Measurements from ENCODE around the gene RIPK4. TPM values are rescaled to one million over a fixed set of nuclear protein-coding genes. Genes with fewer than 3 reads are reported as not detected.

Gene RIPK4
- total and polyA plus RNA-seq, 2 of the 13 experiments (the other 11 are each of a cell fraction or from before 2014, with no cell fraction given), result 3.1 to 4.9 TPM

DNA sequence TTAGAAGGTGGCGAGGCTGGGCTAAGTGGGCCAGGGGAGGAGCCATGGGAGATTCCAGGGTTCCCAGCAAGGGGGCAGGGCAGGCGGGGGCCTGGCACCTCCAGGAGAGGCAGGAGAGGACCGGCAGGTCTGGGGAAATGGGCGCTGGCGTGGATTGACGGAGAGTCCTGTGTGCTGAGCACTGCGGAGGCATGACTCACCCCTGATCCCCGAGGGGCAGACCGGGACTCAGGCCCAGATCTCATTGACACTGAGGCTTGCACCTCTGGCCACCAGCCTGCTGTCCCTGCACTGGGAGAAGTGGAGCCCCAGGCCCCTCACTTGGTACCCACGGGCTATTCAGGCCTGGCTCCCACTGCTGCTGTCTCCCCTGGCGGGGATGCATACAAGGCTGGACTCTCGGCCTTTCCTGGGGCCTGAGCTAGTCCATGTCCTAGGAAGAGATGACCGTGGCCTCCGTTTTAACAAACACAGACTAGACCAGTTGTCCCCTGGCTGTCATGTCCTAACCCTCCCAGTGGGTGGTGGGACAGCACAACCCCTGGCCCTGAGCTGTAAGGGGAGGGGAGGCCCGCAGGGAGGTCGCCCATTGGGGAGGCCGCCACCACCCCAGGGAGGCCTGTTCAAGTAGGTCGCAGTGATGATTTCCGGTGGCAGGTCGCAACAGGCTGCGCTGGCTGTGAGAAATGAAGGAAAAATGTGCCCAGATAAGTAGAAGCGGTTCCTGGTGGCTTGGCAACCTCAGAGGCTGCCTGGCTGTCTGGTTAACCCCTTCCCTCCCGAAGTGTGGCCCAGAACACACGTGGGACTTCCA, 39.7 kb downstream of the RIPK4 start (continued):
- TF ChIP-seq, protein P1, sequence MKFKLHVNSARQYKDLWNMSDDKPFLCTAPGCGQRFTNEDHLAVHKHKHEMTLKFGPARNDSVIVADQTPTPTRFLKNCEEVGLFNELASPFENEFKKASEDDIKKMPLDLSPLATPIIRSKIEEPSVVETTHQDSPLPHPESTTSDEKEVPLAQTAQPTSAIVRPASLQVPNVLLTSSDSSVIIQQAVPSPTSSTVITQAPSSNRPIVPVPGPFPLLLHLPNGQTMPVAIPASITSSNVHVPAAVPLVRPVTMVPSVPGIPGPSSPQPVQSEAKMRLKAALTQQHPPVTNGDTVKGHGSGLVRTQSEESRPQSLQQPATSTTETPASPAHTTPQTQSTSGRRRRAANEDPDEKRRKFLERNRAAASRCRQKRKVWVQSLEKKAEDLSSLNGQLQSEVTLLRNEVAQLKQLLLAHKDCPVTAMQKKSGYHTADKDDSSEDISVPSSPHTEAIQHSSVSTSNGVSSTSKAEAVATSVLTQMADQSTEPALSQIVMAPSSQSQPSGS (CRISPR knock-in tag; IDR thresholded peaks at IDR 0.05), result peak; percentile 47; the same call in 1 of the 2 replicates
- no peak for TF ChIP-seq JUN (CRISPR knock-in tag; IDR thresholded peaks at IDR 0.05)
- TF ChIP-seq PHF8 (CRISPR knock-in tag; IDR thresholded peaks at IDR 0.05), result peak; percentile 39; the same call in 1 of the 2 replicates
- 0 out of 2 replicates have a peak, but pooled peaks have one; percentile 45 for TF ChIP-seq ZNF317 (CRISPR knock-in tag; IDR thresholded peaks at IDR 0.05)
- TF ChIP-seq ZSCAN31 (CRISPR knock-in tag; IDR thresholded peaks at IDR 0.05; ENCODE audit: low read depth), result no peak
- TF ChIP-seq ELF3 (CRISPR knock-in tag; IDR thresholded peaks at IDR 0.05), result 0 out of 2 replicates have a peak, but pooled peaks have one; percentile 8
- TF ChIP-seq RBFOX2 (IDR thresholded peaks at IDR 0.05; ENCODE audit: low read depth, low read length), result no peak
- TF ChIP-seq, protein P2, sequence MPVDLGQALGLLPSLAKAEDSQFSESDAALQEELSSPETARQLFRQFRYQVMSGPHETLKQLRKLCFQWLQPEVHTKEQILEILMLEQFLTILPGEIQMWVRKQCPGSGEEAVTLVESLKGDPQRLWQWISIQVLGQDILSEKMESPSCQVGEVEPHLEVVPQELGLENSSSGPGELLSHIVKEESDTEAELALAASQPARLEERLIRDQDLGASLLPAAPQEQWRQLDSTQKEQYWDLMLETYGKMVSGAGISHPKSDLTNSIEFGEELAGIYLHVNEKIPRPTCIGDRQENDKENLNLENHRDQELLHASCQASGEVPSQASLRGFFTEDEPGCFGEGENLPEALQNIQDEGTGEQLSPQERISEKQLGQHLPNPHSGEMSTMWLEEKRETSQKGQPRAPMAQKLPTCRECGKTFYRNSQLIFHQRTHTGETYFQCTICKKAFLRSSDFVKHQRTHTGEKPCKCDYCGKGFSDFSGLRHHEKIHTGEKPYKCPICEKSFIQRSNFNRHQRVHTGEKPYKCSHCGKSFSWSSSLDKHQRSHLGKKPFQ (CRISPR knock-in tag; IDR thresholded peaks at IDR 0.05; ENCODE audit: insufficient replicate concordance), result no peak
- 0 out of 2 replicates have a peak, but pooled peaks have one; percentile 38 for TF ChIP-seq ZMAT3 (CRISPR knock-in tag; conservative IDR thresholded peaks at IDR 0.05)
- 0 out of 2 replicates have a peak, but pooled peaks have one; percentile 2 for TF ChIP-seq HOXA3 (CRISPR knock-in tag; IDR thresholded peaks at IDR 0.05)
- TF ChIP-seq HNF4A (CRISPR knock-in tag; IDR thresholded peaks at IDR 0.05), result peak; percentile 38; the same call in 1 of the 2 replicates
- TF ChIP-seq, protein P3, sequence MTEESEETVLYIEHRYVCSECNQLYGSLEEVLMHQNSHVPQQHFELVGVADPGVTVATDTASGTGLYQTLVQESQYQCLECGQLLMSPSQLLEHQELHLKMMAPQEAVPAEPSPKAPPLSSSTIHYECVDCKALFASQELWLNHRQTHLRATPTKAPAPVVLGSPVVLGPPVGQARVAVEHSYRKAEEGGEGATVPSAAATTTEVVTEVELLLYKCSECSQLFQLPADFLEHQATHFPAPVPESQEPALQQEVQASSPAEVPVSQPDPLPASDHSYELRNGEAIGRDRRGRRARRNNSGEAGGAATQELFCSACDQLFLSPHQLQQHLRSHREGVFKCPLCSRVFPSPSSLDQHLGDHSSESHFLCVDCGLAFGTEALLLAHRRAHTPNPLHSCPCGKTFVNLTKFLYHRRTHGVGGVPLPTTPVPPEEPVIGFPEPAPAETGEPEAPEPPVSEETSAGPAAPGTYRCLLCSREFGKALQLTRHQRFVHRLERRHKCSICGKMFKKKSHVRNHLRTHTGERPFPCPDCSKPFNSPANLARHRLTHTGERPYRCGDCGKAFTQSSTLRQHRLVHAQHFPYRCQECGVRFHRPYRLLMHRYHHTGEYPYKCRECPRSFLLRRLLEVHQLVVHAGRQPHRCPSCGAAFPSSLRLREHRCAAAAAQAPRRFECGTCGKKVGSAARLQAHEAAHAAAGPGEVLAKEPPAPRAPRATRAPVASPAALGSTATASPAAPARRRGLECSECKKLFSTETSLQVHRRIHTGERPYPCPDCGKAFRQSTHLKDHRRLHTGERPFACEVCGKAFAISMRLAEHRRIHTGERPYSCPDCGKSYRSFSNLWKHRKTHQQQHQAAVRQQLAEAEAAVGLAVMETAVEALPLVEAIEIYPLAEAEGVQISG (CRISPR knock-in tag; IDR thresholded peaks at IDR 0.05), result peak; percentile 8; the same call in 1 of the 2 replicates
- 0 out of 2 replicates have a peak, but pooled peaks have one; percentile 30 for TF ChIP-seq ERF (CRISPR knock-in tag; IDR thresholded peaks at IDR 0.05)
- peak; percentile 54 for TF ChIP-seq STAG1 (CRISPR knock-in tag; IDR thresholded peaks at IDR 0.05)
- no peak for TF ChIP-seq EHMT2 (IDR thresholded peaks at IDR 0.05; ENCODE audit: borderline replicate concordance, low read depth, low read length)
- TF ChIP-seq ZNF652 (CRISPR knock-in tag; IDR thresholded peaks at IDR 0.05; ENCODE audit: borderline replicate concordance, low read depth), result peak; percentile 96
- TF ChIP-seq ZBTB38 (CRISPR knock-in tag; IDR thresholded peaks at IDR 0.05), result 0 out of 2 replicates have a peak, but pooled peaks have one; percentile 13
- TF ChIP-seq KDM4B (CRISPR knock-in tag; IDR thresholded peaks at IDR 0.05), result peak; percentile 17; the same call in 1 of the 2 replicates
- 0 out of 2 replicates have a peak, but pooled peaks have one; percentile 6 for TF ChIP-seq FOXA3 (CRISPR knock-in tag; IDR thresholded peaks at IDR 0.05)
- TF ChIP-seq TMF1 (CRISPR knock-in tag; IDR thresholded peaks at IDR 0.05; ENCODE audit: low read depth), result no peak
- TF ChIP-seq JUND (CRISPR knock-in tag; IDR thresholded peaks at IDR 0.05), result peak; percentile 28; the same call in 1 of the 2 replicates
- no peak for TF ChIP-seq ZNF296 (CRISPR knock-in tag; conservative IDR thresholded peaks at IDR 0.05)
- TF ChIP-seq ZNF441 (CRISPR knock-in tag; IDR thresholded peaks at IDR 0.05; ENCODE audit: borderline replicate concordance), result 0 out of 2 replicates have a peak, but pooled peaks have one; percentile 35
- 0 out of 2 replicates have a peak, but pooled peaks have one; percentile 24 for TF ChIP-seq ZNF205 (CRISPR knock-in tag; IDR thresholded peaks at IDR 0.05)
- TF ChIP-seq ATF7-NPFF (CRISPR knock-in tag; IDR thresholded peaks at IDR 0.05; ENCODE audit: low read depth), result no peak
- no peak for TF ChIP-seq ZNF329 (CRISPR knock-in tag; IDR thresholded peaks at IDR 0.05; ENCODE audit: low read depth)
